ENCODE data around the gene MEFV. TPM values are rescaled to one million over a fixed set of nuclear protein-coding genes. Genes with fewer than 3 reads are reported as not detected.

Gene MEFV
- polyA plus RNA-seq, 1 experiment = not detected

GRCh38 chr16:3216263-3216640 lies 40.2 kb downstream of the MEFV start:
- Histone ChIP-seq H3K27me3 (ENCODE audit: control insufficient read depth, insufficient read depth, low read length) (no peaks in the 10 kb centered on the region), H3K4me3 (ENCODE audit: low read depth, low read length) (no peak overlapping the region), H3K36me3 (ENCODE audit: control insufficient read depth, insufficient read depth, low read length) (no peaks in the 10 kb centered on the region)
- POLR2A ChIA-PET = no interaction called here
- no peak for TF ChIP-seq CTCF (IDR thresholded peaks at IDR 0.05; ENCODE audit: insufficient read depth, low read depth, low read length)
- CTCF ChIA-PET = no interaction called here
- no peak for DNase-seq (ENCODE audit: low read depth)

GRCh38 chr16:3215601-3216262 lies 40.7 kb downstream of the MEFV start:
- DNase-seq (ENCODE audit: low read depth) = no peak
- no peaks in the 10 kb centered on the region for H3K36me3 ChIP-seq (ENCODE audit: control insufficient read depth, insufficient read depth, low read length)
- H3K4me3 ChIP-seq (ENCODE audit: low read depth, low read length) = no peak overlapping the region
- ChIA-PET CTCF (no interaction called here), POLR2A (no interaction called here)
- TF ChIP-seq CTCF (IDR thresholded peaks at IDR 0.05; ENCODE audit: insufficient read depth, low read depth, low read length) = no peak
- H3K27me3 ChIP-seq (ENCODE audit: control insufficient read depth, insufficient read depth, low read length) = no peaks in the 10 kb centered on the region

- Histone ChIP-seq H3K27me3 (ENCODE audit: control insufficient read depth, insufficient read depth, low read length) (no peaks in the 10 kb centered on the region), H3K36me3 (ENCODE audit: control insufficient read depth, insufficient read depth, low read length) (no peaks in the 10 kb centered on the region), H3K4me3 (ENCODE audit: low read depth, low read length) (no peak overlapping the region)
- POLR2A ChIA-PET = no interaction called here
- CTCF ChIA-PET = no interaction called here
- TF ChIP-seq CTCF (IDR thresholded peaks at IDR 0.05; ENCODE audit: insufficient read depth, low read depth, low read length) = no peak
- no peak for DNase-seq (ENCODE audit: low read depth)
Measured at GRCh38 chr16:3214904-3215600, 41.4 kb downstream of the MEFV start.

GRCh38 chr16:3212567-3212966 lies 43.9 kb downstream of the MEFV start:
- Histone ChIP-seq H3K4me3 (ENCODE audit: low read depth, low read length) (no peak overlapping the region), H3K27me3 (ENCODE audit: control insufficient read depth, insufficient read depth, low read length) (no peaks in the 10 kb centered on the region), H3K36me3 (ENCODE audit: control insufficient read depth, insufficient read depth, low read length) (no peaks in the 10 kb centered on the region)
- CTCF ChIA-PET = interaction anchor here (1.2 kb wide), 1 partner anchor 10 kb away, joined by 3 read pairs; no protein-coding TSS in a partner anchor
- no peak for TF ChIP-seq CTCF (IDR thresholded peaks at IDR 0.05; ENCODE audit: insufficient read depth, low read depth, low read length)
- DNase-seq (ENCODE audit: low read depth) = no peak
- POLR2A ChIA-PET = no interaction called here

GRCh38 chr16:3212006-3212405 lies 44.4 kb downstream of the MEFV start:
- POLR2A ChIA-PET = no interaction called here
- no peak for TF ChIP-seq CTCF (IDR thresholded peaks at IDR 0.05; ENCODE audit: insufficient read depth, low read depth, low read length)

More at GRCh38 chr16:3212006-3212405, 44.4 kb downstream of the MEFV start:
- Histone ChIP-seq H3K36me3 (ENCODE audit: control insufficient read depth, insufficient read depth, low read length) (no peaks in the 10 kb centered on the region), H3K27me3 (ENCODE audit: control insufficient read depth, insufficient read depth, low read length) (no peaks in the 10 kb centered on the region), H3K4me3 (ENCODE audit: low read depth, low read length) (no peak overlapping the region)
- DNase-seq (ENCODE audit: low read depth) = no peak
- CTCF ChIA-PET = interaction anchor here (1.2 kb wide), 1 partner anchor 10 kb away, joined by 3 read pairs; no protein-coding TSS in a partner anchor

All from BJ (cell line).